Glutamatergic neuron (in vitro differentiated cells): ENCODE results near the gene ASXL1. TPM values are rescaled to one million over a fixed set of nuclear protein-coding genes. Genes with fewer than 3 reads are reported as not detected.
"Not testable (repeated sequence)": the region's sequence is repeated elsewhere in the genome, so short reads cannot be mapped to it uniquely, and the experiment has no call there.

Source experiments
- DNase-seq: peaks from one replicate; pipeline ENCODE4 v3.0.0; 2022
- H3K27ac Mint-ChIP-seq: one replicate; pipeline ENCODE4 v1.8.0; 2020; ENCODE audit warnings: mild to moderate bottlenecking, mixed read lengths, inconsistent platforms; ENCODE audit not compliant: unreplicated experiment
- H3K27me3 Mint-ChIP-seq: one replicate; pipeline ENCODE4 v1.8.0; 2020; ENCODE audit warnings: mild to moderate bottlenecking, moderate library complexity, mixed read lengths, inconsistent platforms; ENCODE audit not compliant: unreplicated experiment
- H3K36me3 Mint-ChIP-seq: one replicate; pipeline ENCODE4 v1.8.0; 2020; ENCODE audit warnings: mild to moderate bottlenecking, mixed read lengths, inconsistent platforms; ENCODE audit not compliant: unreplicated experiment
- H3K4me1 Mint-ChIP-seq: one replicate; pipeline ENCODE4 v1.8.0; 2020; ENCODE audit warnings: mild to moderate bottlenecking, low read depth, mixed read lengths, inconsistent platforms; ENCODE audit not compliant: unreplicated experiment
- H3K4me3 Mint-ChIP-seq: one replicate; pipeline ENCODE4 v1.8.0; 2020; ENCODE audit warnings: mild to moderate bottlenecking, mixed read lengths, inconsistent platforms; ENCODE audit not compliant: unreplicated experiment
- H3K9me3 Mint-ChIP-seq: one replicate; pipeline ENCODE4 v1.8.0; 2020; ENCODE audit warnings: mild to moderate bottlenecking, moderate library complexity, mixed read lengths, inconsistent platforms; ENCODE audit not compliant: unreplicated experiment
- CTCF ChIP-seq: fragments of 200-600 bp; sonication (generic); IDR thresholded peaks from one replicate; pipeline ENCODE4 v1.5.0; 2021; ENCODE audit not compliant: partially characterized antibody, unreplicated experiment
- total RNA-seq: library from RNA; stranded (reverse); fragmentation: NEBNext Ultra II Directional; extraction: Animal tissue kit (Norgen Biotek cat#: 25700); gene quantifications from one replicate; pipeline ENCODE4 v1.2.1, GENCODE V29; 2021; ENCODE audit not compliant: unreplicated experiment

The ASXL1 gene
- total RNA-seq, 1 donor from 2014 or later, result 85.1 TPM

GRCh38 chr20:32354592-32355416, 3.3 kb upstream of the ASXL1 start:
- Mint-ChIP-seq H3K36me3 (no peaks in the 10 kb centered on the region), H3K27ac (no peak overlapping the region), H3K4me3 (peak overlapping the region; percentile 0), H3K4me1 (peaks cover 24% of the 10 kb centered on the region), H3K27me3 (peaks cover 12% of the 10 kb centered on the region), H3K9me3 (peaks cover 7% of the 10 kb centered on the region)
- DNase-seq, result no peak
- no peak for TF ChIP-seq CTCF

- Mint-ChIP-seq H3K4me3 (no peak overlapping the region), H3K27me3 (peaks cover 12% of the 10 kb centered on the region), H3K36me3 (no peaks in the 10 kb centered on the region), H3K9me3 (peaks cover 7% of the 10 kb centered on the region), H3K4me1 (peaks cover 28% of the 10 kb centered on the region), H3K27ac (no peak overlapping the region)
- DNase-seq, result no peak
- TF ChIP-seq CTCF, result no peak
Observed at GRCh38 chr20:32355417-32355841, 2.7 kb upstream of the ASXL1 start.

- peaks cover 28% of the 10 kb centered on the region for H3K4me1 Mint-ChIP-seq
- H3K9me3 Mint-ChIP-seq, H3K27ac Mint-ChIP-seq, DNase-seq, H3K36me3 Mint-ChIP-seq: not testable (repeated sequence)
- peaks cover 12% of the 10 kb centered on the region for H3K27me3 Mint-ChIP-seq
- H3K4me3 Mint-ChIP-seq, result peak overlapping the region; percentile 51
Observed at GRCh38 chr20:32355907-32356621, 2.1 kb upstream of the ASXL1 start.

- H3K27ac Mint-ChIP-seq, result peak overlapping the region; percentile 87
- DNase-seq, result no peak
- peaks cover 12% of the 10 kb centered on the region for H3K27me3 Mint-ChIP-seq
Observed at GRCh38 chr20:32356622-32357374, 1.3 kb upstream of the ASXL1 start.

More at GRCh38 chr20:32356622-32357374, 1.3 kb upstream of the ASXL1 start:
- Mint-ChIP-seq H3K9me3 (peaks cover 9% of the 10 kb centered on the region), H3K36me3 (no peaks in the 10 kb centered on the region), H3K4me1 (peaks cover 28% of the 10 kb centered on the region), H3K4me3 (peak overlapping the region; percentile 97)
- TF ChIP-seq CTCF, result no peak
